Mucosa of descending colon (tissue), 3 donors: ENCODE data around the gene CTNNA3. TPM values are rescaled to one million over a fixed set of nuclear protein-coding genes. Genes with fewer than 3 reads are reported as not detected.

ENCODE experiments used
- ATAC-seq: fragments of 200-7000 bp; cut with Tn5 transposase; one replicate; pipeline ENCODE4 v1.9.1; 2020; ENCODE audit warnings: mild to moderate bottlenecking, moderate library complexity
- DNase-seq, 3 donors: peaks; one replicate each; pipeline ENCODE4 v3.0.0-alpha.2; 2020
- H3K36me3 ChIP-seq: fragments of 200-600 bp; one replicate; pipeline ENCODE4 v1.8.0; 2021; ENCODE audit warnings: low read depth, mild to moderate bottlenecking
- H3K4me1 ChIP-seq: fragments of 200-600 bp; one replicate; pipeline ENCODE4 v1.8.0; 2021; ENCODE audit warnings: low read depth, mild to moderate bottlenecking
- H3K4me3 ChIP-seq: fragments of 200-600 bp; one replicate; pipeline ENCODE4 v1.8.0; 2021; ENCODE audit warnings: mild to moderate bottlenecking
- H3K9me3 ChIP-seq: fragments of 200-600 bp; one replicate; pipeline ENCODE4 v1.8.0; 2021; ENCODE audit warnings: mild to moderate bottlenecking
- CTCF ChIP-seq: fragments of 200-600 bp; IDR thresholded peaks from one replicate; pipeline ENCODE4 v1.8.0; 2022; ENCODE audit warnings: antibody characterized with exemption, mild to moderate bottlenecking
- intact Hi-C, 2 donors: fragments of 100-400 bp; cut with DNase I in 1 of 2; cut with micrococcal nuclease in 1 of 2; formaldehyde crosslinking; loops; one replicate each; pipeline versions ENCODE4 v1.11.0 to v1.11.1; 2022; cut with DNase I, micrococcal nuclease
- total RNA-seq, 3 donors: library from RNA; stranded (reverse); fragmentation: NEBNext Ultra II Directional in 2 of 3; extraction: Animal tissue kit (Norgen Biotek cat#: 25700) in 2 of 3; gene quantifications; one replicate each; pipeline versions ENCODE4 v1.2.1 to v1.2.4, GENCODE V29; 2021 to 2023
- donor health status: DM: no; HTN: no; CAD: no; lungs with moderate emphysema.
- donor health status: DM: no; HTN: no; CAD: no.
- donor health status: DM: no; HTN: yes; CAD: no.

CTNNA3 gene
- total RNA-seq, 3 donors from 2014 or later, result 0.52 to 7.5 (median 0.70) TPM

GRCh38 chr10:66572700-66573099 is 1123.3 kb downstream of the CTNNA3 start:
- Histone ChIP-seq H3K9me3 (no peaks in the 10 kb centered on the region), H3K4me1 (no peaks in the 10 kb centered on the region), H3K4me3 (no peak overlapping the region), H3K36me3 (no peaks in the 10 kb centered on the region)
- no peak for TF ChIP-seq CTCF
- no peak for ATAC-seq
- DNase-seq, result no peak
- intact Hi-C loops, result no loop called here

- DNase-seq (no peak), ATAC-seq (no peak)
- Histone ChIP-seq H3K4me1 (no peaks in the 10 kb centered on the region), H3K9me3 (no peaks in the 10 kb centered on the region), H3K4me3 (no peak overlapping the region), H3K36me3 (no peaks in the 10 kb centered on the region)
- intact Hi-C loops, result no loop called here
- no peak for TF ChIP-seq CTCF
Measured at GRCh38 chr10:66565999-66566398, 1130.0 kb downstream of the CTNNA3 start.

GRCh38 chr10:66564287-66564686 is 1131.7 kb downstream of the CTNNA3 start:
- peak; percentile 36 for ATAC-seq
- intact Hi-C loops, result no loop called here
- Histone ChIP-seq H3K4me3 (no peak overlapping the region), H3K4me1 (no peaks in the 10 kb centered on the region), H3K36me3 (no peaks in the 10 kb centered on the region), H3K9me3 (no peaks in the 10 kb centered on the region)
- DNase-seq, result no peak
- no peak for TF ChIP-seq CTCF

- ATAC-seq (no peak), DNase-seq (no peak)
- H3K4me3 ChIP-seq, result no peak overlapping the region
- H3K9me3 ChIP-seq, result no peaks in the 10 kb centered on the region
- H3K4me1 ChIP-seq, result no peaks in the 10 kb centered on the region
- TF ChIP-seq CTCF, result no peak
- intact Hi-C loops, result no loop called here
- H3K36me3 ChIP-seq, result no peaks in the 10 kb centered on the region
Measured at GRCh38 chr10:66555061-66555460, 1140.9 kb downstream of the CTNNA3 start.

- intact Hi-C loops, result no loop called here
- H3K36me3 ChIP-seq, result no peaks in the 10 kb centered on the region
- no peak overlapping the region for H3K4me3 ChIP-seq
- no peaks in the 10 kb centered on the region for H3K4me1 ChIP-seq
- DNase-seq (no peak), ATAC-seq (no peak)
- H3K9me3 ChIP-seq, result no peaks in the 10 kb centered on the region
- no peak for TF ChIP-seq CTCF
Measured at GRCh38 chr10:66552331-66552730, 1143.7 kb downstream of the CTNNA3 start.

- H3K4me1 ChIP-seq, result no peaks in the 10 kb centered on the region
- no peak for DNase-seq
- intact Hi-C loops, result no loop called here
- H3K9me3 ChIP-seq, result no peaks in the 10 kb centered on the region
- no peaks in the 10 kb centered on the region for H3K36me3 ChIP-seq
- H3K4me3 ChIP-seq, result no peak overlapping the region
- no peak for ATAC-seq
- no peak for TF ChIP-seq CTCF
Measured at GRCh38 chr10:66550351-66550750, 1145.6 kb downstream of the CTNNA3 start.
